Measurements from ENCODE around the gene STARD3.
"Not testable (repeated sequence)": the region's sequence is repeated elsewhere in the genome, so short reads cannot be mapped to it uniquely, and the experiment has no call there.

The STARD3 gene

DNA sequence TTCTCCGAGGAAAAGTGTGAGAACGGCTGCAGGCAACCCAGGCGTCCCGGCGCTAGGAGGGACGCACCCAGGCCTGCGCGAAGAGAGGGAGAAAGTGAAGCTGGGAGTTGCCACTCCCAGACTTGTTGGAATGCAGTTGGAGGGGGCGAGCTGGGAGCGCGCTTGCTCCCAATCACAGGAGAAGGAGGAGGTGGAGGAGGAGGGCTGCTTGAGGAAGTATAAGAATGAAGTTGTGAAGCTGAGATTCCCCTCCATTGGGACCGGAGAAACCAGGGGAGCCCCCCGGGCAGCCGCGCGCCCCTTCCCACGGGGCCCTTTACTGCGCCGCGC, 62.8 kb downstream of the STARD3 start, which contains the start of gene ERBB2:
ERBB2 (plus strand) TSS at position 247 of the 330 bp plus-strand sequence. CDS start 175 bp downstream, outside the sequence.
- DNase-seq: no peak

DNA sequence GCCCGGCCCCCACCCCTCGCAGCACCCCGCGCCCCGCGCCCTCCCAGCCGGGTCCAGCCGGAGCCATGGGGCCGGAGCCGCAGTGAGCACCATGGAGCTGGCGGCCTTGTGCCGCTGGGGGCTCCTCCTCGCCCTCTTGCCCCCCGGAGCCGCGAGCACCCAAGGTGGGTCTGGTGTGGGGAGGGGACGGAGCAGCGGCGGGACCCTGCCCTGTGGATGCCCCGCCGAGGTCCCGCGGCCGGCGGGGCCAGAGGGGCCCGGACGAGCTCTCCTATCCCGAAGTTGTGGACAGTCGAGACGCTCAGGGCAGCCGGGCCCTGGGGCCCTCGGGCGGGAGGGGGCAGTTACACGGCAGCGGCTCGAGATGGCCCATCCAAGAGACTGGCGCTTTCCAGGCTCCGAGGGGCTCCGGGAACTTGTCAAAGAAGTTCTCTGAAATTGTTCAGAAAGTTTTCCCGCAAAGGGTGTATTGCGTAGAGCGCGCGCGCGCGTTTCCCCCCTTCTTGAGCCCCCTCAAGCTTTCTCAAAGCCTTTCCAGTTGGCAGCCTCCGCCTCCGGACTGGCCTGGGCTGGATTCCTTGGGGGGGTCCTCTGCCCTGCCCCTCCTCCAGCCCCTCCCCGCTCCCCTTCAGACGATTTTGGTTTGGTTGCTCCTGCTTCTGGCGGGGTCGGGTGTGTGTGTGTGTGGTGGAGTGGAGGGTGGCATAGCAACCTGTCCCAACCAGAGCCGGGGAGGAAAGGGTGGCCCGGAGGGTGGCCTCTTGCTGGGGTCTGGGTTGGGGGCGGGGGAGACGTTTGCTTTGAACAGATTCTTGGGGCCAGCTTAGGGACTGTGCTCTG, 63.4 kb downstream of the STARD3 start:
- no peak for DNase-seq

DNA sequence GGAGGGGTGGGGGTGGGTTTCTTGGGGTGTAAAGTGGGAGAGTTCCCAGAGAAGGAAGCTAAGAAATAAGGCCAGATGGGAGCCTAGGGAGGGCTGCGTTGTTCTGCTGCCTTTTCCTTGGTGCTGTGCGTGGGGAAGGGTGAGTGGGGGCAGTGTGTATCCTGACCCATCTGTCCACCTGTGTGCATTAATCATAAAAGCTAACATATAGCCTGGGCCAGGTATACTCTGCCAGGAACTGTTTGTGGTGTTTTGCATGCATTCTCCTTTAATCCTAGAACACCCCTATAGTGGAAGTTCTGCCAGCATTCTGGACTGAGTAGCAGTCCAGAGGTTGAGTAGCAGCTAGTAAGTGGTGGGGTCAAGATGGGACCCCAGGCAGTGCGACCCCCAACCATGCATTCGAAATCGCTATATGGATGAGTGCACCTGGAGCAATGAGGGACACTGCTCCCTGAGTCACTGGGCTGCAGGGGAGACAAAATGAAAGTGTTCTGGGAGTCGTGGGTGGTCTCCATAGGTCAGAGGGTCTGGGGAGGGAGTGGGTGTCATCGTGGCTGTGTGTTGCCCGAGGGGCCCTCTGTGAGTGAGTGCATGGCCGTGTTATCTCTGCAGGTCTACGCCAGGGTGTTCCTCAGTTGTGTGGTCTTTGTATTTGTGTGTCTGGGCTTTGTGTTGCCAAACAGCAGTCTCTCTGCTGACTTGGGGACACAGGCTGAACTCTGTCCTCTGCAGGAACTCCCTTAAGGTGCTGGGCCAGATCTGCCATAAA, 64.3 kb downstream of the STARD3 start:
- DNase-seq: no peak

DNA sequence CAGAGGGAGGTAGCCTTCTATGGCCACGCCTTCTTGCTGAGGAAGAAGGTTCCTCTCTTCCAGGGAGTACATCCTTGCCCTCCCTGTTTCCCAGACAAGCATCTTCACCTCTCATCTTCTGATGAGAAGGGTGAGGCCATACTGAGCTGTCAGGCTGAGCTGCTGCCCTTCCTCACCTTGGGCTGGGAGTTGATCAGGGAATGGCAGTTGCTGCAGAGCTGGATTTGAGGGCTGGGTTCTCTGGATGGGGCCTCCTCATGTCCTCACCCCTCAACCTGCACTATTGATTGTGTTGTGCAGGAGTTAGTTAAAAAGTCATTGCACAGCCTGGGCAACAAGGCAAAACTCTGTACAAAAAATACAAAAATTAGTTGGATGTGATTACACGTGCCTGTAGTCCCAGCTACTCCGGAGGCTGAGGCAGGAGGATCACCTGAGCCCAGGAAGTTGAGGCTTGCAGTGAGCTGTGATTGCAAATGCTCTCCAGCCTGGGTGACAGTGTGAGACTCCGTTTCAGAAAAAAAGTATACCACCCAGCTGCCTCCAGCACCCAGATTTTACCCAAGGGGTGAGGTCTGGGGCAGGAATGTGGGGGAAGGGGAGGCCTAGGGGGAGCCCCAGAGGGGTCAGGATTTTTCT, 65.0 kb downstream of the STARD3 start:
- no peak for DNase-seq

DNA sequence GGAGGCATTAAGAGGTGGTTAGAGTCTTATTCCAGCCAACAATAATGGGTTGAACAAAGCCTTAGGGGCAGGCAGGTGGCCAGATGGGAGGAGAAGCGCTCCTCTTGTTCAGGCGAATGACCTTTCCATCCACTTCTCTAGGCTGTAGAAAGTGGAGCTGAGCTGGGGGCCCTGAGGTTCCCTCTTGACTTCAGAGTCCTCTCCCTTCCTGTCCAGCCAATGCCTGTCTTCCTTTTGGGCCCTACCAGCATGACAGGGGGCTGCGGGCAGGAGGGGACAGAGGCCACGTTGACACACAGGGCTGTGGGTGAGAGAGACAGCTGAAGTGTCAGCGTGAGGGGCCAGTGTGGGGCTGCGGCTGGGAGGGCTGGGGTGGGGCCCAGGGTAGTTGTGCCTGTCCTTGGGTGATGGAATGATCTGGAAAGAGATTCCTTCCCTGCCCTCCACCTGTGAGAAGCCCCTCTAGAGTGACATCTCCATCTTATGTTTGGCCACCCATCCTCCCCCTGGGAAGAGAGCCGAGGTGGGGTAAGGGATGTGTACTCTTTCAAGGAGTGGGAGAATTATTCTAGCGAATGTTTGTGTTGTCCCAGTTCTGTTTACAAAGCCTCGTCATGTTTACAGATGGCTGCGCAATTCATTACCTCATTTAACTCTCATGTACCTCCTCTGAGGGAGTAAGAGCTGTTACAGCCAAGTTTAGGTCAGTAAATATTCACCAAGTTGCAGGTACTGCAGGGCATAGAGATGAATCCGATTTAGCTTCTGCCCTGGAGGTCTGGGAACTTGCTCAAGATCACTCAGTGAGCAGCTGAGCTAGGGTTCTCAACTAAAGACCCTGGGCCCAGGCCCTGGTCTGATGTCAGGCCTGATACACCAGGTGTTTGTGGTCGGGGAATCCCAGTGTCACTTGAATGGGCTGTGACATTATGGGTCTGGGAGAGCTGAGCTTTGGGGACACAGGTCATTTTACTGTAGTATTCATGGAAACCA, 66.3 kb downstream of the STARD3 start:
- DNase-seq: no peak

DNA sequence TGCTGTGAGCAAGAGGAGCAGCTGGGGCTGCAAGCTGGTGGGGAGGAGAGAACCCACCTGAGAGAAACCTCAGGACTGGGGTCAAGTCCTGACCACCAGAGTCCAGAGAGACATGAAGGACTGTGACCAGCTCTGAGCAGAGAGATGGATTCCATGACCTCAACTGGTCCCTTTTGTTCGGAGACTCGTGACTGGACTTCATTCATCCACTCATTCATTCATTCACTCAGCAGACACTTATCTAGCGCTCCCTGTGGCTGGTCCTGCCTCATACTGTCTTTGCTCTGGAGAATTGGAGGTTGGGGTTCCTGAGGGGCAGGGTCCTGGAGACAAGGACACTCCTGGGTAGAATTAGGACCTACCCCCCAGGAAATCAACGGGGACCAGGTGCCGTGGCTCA, 67.0 kb downstream of the STARD3 start:
- DNase-seq: no peak

DNA sequence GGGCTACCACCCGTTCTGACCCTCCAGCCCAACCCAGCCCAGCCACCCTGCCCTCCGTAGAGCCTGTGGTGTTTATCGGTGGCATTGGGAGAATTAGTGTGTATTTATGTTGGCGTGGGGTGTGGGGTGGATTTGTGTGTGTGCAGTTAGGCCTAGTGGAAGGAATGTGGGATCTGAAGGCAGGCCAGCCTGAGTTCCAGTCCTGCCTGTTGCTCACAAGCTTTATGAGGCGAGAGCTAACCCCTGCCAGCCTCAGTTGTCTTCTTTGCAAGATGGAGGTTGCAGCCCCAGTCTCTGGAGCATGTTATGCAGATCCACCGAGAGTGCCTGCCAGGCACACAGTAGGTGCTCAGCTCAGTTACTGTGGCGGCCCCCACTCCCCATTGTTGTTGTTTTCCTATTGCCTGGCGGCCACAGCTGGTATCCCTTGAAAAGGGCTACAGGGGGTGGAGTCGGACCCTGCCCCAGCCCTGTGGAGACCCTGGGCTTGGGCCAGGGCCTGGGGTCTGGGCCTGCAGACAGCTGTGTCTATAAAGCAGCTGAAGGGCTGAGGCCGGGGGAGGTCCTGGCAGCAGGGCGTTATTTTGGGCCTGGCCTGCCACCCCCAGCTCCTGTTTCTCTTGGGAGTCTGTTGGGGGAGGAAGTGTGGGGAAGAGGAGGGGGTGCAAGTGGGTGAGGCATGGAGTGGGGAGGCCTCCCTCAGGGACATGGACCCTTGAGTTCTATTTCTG, 68.0 kb downstream of the STARD3 start:
- no peak for DNase-seq

DNA sequence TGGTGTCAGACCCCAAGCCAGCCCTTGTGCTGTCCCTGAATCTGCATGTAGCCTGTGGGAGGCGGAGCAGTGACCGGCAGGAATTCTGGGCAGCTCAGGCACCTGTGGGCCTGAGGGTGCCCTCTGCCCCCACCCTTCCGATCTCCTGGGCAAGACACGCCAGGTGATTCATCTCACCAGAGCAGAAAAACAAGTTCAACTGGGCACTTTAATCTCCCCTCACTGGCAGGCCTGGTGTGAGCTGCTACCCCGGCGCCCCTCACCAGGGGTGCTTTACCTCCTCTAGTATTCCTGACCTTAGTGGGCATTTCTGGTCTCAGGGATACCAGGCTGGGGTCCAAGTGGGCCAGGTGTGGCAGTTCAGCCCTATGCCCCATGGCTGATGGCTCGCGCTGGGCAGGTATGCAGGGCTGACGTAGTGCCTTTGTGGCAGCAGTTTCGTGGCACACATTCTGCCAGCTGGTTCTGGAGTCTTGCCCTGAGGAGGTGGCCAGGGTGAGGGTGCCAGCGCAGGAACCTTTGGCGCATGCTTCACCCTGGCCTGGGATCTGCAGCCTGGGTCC, 68.9 kb downstream of the STARD3 start:
- DNase-seq: no peak

DNA sequence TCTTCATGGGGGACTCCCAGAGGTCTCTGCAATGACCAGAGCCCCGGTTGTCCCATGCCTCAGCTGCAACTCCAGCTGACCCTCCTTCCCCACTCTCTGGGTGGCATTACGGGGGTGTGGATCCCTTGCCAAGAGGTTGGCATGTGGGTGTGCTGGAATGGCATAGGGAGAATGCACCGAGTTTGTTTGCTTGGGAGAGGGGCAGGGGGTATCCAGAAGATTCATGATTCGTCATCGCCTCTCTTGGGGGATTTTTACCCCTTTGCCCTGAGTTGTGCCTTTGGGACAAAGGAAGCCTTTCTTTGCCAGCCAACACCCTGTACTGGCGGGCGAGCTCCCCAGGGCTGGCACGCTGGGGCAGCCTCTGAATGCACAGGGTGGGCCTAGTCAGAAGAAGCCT, 69.4 kb downstream of the STARD3 start:
- no peak for DNase-seq

DNA sequence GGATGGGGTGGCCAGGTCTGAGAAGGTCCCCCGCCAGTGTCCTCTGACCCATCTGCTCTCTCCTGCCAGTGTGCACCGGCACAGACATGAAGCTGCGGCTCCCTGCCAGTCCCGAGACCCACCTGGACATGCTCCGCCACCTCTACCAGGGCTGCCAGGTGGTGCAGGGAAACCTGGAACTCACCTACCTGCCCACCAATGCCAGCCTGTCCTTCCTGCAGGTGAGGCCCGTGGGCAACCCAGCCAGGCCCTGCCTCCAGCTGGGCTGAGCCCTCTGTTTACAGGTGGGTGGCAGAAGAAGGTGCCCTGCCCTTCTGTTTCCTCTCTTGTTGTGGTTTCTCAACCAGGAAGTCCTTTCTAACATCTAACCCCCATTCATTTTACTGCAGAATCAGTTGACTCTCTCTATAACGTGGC, 70.0 kb downstream of the STARD3 start:
- no peak for DNase-seq

DNA sequence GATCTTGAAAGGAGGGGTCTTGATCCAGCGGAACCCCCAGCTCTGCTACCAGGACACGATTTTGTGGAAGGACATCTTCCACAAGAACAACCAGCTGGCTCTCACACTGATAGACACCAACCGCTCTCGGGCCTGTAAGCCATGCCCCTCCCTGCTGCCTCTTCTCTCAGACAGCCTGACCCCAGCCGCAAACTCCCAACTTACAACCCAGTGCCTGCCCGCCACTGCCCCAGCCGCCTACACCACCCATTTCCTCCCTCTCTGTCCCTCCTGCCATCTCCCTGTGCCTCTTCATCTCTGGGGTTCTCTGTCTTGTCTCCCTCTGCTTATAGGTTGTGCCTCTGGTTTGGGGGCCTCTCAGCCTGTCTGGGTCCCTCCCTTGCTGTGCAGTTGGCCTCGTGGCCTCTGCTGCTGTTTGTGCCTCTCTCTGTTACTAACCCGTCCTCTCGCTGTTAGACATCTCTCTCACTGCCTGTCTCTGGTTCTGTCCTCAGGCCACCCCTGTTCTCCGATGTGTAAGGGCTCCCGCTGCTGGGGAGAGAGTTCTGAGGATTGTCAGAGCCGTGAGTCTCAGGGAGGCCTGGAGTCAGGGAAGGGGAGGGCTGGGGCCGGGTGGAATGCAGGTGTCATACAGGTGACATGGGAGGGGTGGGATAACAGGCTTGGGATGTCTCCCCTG, 72.5 kb downstream of the STARD3 start:
- no peak for DNase-seq

DNA sequence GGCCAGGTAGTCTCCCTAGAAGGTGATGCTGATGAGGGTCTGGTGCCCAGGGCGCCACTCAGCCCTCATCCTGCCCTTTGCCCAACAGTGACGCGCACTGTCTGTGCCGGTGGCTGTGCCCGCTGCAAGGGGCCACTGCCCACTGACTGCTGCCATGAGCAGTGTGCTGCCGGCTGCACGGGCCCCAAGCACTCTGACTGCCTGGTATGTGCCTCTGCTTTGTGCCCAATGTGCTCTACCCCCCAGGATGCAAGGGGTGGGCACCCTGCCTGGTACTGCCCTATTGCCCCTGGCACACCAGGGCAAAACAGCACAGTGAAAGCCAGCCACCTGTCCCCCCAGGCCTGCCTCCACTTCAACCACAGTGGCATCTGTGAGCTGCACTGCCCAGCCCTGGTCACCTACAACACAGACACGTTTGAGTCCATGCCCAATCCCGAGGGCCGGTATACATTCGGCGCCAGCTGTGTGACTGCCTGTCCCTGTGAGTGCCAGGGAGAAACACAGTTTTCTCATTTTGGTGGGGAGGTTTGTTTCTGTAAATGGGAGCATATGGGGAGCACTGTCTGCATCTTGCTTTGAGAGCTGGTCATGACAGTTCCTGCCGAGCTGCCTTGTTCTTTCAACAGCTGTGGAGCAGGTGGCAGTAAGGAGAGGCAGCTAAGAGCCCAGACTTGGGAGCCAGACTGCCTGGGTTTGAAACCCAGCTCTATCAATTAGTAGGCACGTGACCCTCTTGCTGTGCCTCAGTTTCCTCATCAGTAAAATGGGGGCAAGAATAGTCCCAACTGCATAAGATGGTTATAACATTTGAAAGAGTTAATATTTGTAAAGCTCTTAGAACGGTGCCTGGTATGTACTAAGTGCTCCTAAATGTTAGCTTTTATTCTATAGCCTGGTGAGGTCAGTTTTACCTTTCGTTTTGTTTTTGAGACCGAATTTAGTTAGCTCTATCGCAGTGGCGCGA, 73.3 kb downstream of the STARD3 start:
- DNase-seq: no peak

DNA sequence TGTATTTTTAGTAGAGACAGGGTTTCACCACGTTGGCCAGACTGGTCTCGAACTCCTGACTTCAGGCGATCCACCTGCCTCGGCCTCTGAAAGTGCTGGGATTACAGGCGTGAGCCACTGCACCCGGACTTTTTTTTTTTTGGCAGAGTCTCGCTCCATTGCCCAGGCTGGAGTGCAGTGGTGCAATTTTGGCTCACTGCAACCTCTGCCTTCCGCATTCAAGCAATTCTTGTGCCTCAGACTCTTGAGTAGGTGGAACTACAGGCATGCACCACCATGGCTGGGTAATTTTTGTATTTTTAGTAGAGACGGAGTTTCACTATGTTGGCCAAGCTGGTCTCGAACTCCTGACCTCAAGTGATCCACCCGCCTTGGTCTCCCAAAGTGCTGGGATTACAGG, 74.1 kb downstream of the STARD3 start:
- not testable (repeated sequence) for DNase-seq

DNA sequence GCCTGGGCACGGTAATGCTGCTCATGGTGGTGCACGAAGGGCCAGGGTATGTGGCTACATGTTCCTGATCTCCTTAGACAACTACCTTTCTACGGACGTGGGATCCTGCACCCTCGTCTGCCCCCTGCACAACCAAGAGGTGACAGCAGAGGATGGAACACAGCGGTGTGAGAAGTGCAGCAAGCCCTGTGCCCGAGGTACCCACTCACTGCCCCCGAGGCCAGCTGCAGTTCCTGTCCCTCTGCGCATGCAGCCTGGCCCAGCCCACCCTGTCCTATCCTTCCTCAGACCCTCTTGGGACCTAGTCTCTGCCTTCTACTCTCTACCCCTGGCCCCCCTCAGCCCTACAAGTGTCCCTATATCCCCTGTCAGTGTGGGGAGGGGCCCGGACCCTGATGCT, 74.9 kb downstream of the STARD3 start:
- no peak for DNase-seq

Data from NCI-H2107 (cell line).